RWPE1 (cell line): ENCODE measurements around the gene FKBP3.

Experiments
- CTCF ChIA-PET: fragments of 350-600 bp; sonication (Branson Sonifier 250); formaldehyde crosslinking; extraction: SDS; loops from one replicate; lab custom pipeline; 2021; lab: Yijun Ruan, JAX
- POLR2A ChIA-PET: fragments of 400-600 bp; formaldehyde crosslinking; extraction: SDS; loops from one replicate; lab custom pipeline; 2020; ENCODE audit warnings: antibody characterized with exemption; ENCODE audit not compliant: low non-redundant PET; lab: Yijun Ruan, JAX
- DNase-seq: peaks from one replicate; pipeline ENCODE4 v3.0.0; 2012; ENCODE audit warnings: low spot score
- H3K27ac ChIP-seq: fragments of 450-650 bp; 2 replicates; pipeline ENCODE4 v1.5.1; 2017
- CTCF ChIP-seq: fragments of 450-650 bp; conservative IDR thresholded peaks from 2 replicates; pipeline ENCODE4 v1.5.1; 2017; ENCODE audit warnings: low read depth, mild to moderate bottlenecking

The FKBP3 gene

GRCh38 chr14:45072126-45072525 lies 62.2 kb downstream of the FKBP3 start:
- ChIA-PET CTCF (no interaction called here), POLR2A (no interaction called here)
- H3K27ac ChIP-seq = no peak overlapping the region
- no peak for DNase-seq
- no peak for TF ChIP-seq CTCF

GRCh38 chr14:45070215-45070614 lies 64.1 kb downstream of the FKBP3 start:
- ChIA-PET POLR2A (no interaction called here), CTCF (no interaction called here)
- H3K27ac ChIP-seq = no peak overlapping the region
- TF ChIP-seq CTCF = no peak
- no peak for DNase-seq

DNA sequence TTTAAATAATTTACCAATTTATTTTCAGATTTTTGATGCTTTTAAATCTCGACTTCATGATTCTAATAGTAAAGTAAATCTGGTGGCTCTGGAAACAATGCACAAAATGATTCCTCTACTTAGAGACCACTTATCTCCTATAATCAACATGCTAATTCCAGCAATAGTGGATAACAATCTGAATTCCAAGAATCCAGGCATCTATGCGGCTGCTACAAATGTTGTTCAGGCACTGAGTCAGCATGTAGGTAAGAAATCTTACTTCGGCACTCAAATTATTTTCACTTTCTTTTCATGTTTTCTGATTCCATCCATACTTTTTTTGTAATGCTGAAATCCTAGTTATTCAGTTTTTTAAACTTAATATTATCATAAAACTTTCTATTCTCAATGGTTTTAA lies 65.9 kb downstream of the FKBP3 start:
- POLR2A ChIA-PET = no interaction called here
- no peak overlapping the region for H3K27ac ChIP-seq
- TF ChIP-seq CTCF = no peak
- CTCF ChIA-PET = interaction anchor here (0.5 kb wide), 1 partner anchor 157 kb away, joined by 4 read pairs; no protein-coding TSS in a partner anchor
- no peak for DNase-seq

DNA sequence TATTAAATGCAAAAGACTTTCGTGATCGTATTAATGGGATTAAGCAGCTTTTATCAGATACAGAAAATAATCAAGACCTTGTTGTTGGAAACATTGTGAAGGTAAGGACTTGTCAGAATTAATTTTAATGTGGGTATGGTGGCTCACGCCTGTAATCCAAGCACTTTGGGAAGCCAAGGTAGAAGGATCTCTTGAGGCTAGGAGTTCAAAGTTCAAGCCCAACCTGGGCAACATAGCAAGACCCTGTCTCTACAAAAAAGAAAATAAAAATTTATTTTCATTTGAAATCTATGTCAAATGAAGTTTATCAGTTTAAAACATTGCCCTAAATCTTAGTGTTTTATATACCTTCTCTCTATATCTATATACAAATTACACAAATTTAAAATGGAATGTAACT lies 67.6 kb downstream of the FKBP3 start:
- H3K27ac ChIP-seq = no peak overlapping the region
- no peak for DNase-seq
- CTCF ChIA-PET = no interaction called here
- POLR2A ChIA-PET = no interaction called here
- TF ChIP-seq CTCF = no peak

DNA sequence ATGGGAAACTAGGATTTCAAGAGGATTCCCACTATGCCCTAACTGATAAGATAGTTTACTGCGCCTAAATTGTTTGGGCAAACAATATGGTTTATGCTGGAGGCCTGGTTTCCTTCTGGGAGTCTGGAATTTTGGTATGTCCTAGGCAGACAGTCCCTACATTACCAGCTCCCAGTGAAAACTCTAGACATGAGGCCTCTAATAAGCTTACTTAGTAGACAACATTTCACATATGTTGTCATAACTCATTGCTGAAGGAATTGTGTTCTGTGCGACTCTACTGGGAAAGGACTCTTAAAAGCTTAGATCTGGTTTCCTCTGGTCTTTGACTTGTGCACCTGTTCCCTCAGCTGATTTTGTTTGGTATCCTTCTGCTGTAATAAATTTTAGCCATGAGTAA lies 68.3 kb downstream of the FKBP3 start:
- no peak for DNase-seq
- POLR2A ChIA-PET = no interaction called here
- CTCF ChIA-PET = interaction anchor here (0.6 kb wide), 1 partner anchor 400 kb away, joined by 3 read pairs; no protein-coding TSS in a partner anchor
- no peak overlapping the region for H3K27ac ChIP-seq
- no peak for TF ChIP-seq CTCF
